HEK293 (cell line): ENCODE measurements around the gene ROBO1.
A peak's percentile ranks its signal among the peaks of the same experiment; 100 is the strongest.

Source experiments
- CTCF ChIA-PET: fragments of 350-600 bp; formaldehyde crosslinking; extraction: SDS; loops from one replicate; lab custom pipeline; 2021; ENCODE audit warnings: antibody characterized with exemption; lab: Yijun Ruan, JAX
- POLR2A ChIA-PET: fragments of 300-600 bp; formaldehyde crosslinking; extraction: SDS; loops from one replicate; lab custom pipeline; 2020; ENCODE audit warnings: antibody characterized with exemption, inconsistent platforms; lab: Yijun Ruan, JAX
- H3K27ac ChIP-seq: fragments of 200-500 bp; sonication (Bioruptor generic); 2 replicates; pipeline ENCODE4 v1.5.1; 2014; ENCODE audit warnings: low read depth, low read length, control low read depth, inconsistent platforms; ENCODE audit errors: extremely low read depth
- H3K36me3 ChIP-seq, 2 experiments: fragments of 200-500 bp in 1 of 2; sonication (Bioruptor generic) in 1 of 2; 1 replicate in 1 of 2; 2 replicates in 1 of 2; pipeline ENCODE4 v1.5.1; 2014 to 2017; ENCODE audit warnings: inconsistent platforms in 2 of 2, low read length in 2 of 2; ENCODE audit not compliant: control insufficient read depth in 2 of 2, insufficient read depth in 1 of 2
- H3K4me1 ChIP-seq: fragments of 200-500 bp; sonication (Bioruptor generic); 2 replicates; pipeline ENCODE4 v1.5.1; 2014; ENCODE audit warnings: mild to moderate bottlenecking, low read length, inconsistent platforms; ENCODE audit not compliant: control insufficient read depth, insufficient read depth
- H3K4me3 ChIP-seq: 2 replicates; pipeline ENCODE4 v1.5.1; 2011; ENCODE audit warnings: low read depth, mild to moderate bottlenecking, control low read depth, low read length, moderate library complexity
- H3K9me3 ChIP-seq: fragments of 200-500 bp; sonication (Bioruptor generic); 2 replicates; pipeline ENCODE4 v1.5.1; 2014; ENCODE audit warnings: low read depth, low read length, inconsistent platforms; ENCODE audit not compliant: control insufficient read depth, insufficient read depth
- OSR2 ChIP-seq: fragments of 450-650 bp; formaldehyde crosslinking; IDR thresholded peaks from 2 replicates; pipeline ENCODE4 v1.5.1; 2016; ENCODE audit warnings: missing biosample characterization, missing genetic modification characterization
- TRIM28 ChIP-seq: IDR thresholded peaks from 2 replicates; pipeline ENCODE4 v1.6.1; 2011; ENCODE audit warnings: low read length, control low read depth, borderline replicate concordance
- YY1 ChIP-seq: fragments of 450-650 bp; formaldehyde crosslinking; IDR thresholded peaks from 2 replicates; pipeline ENCODE4 v1.5.1; 2018; ENCODE audit warnings: missing biosample characterization, missing genetic modification characterization
- ZFHX2 ChIP-seq: fragments of 450-650 bp; formaldehyde crosslinking; conservative IDR thresholded peaks from 2 replicates; pipeline ENCODE4 v1.5.1; 2016; ENCODE audit warnings: missing biosample characterization, missing genetic modification characterization
- ZFP69B ChIP-seq: fragments of 450-650 bp; formaldehyde crosslinking; IDR thresholded peaks from 2 replicates; pipeline ENCODE4 v1.5.1; 2016; ENCODE audit warnings: missing biosample characterization, missing genetic modification characterization
- ZNF157 ChIP-seq: fragments of 450-650 bp; formaldehyde crosslinking; IDR thresholded peaks from 2 replicates; pipeline ENCODE4 v1.5.1; 2016; ENCODE audit warnings: missing biosample characterization, missing genetic modification characterization
- ZNF184 ChIP-seq: fragments of 450-650 bp; IDR thresholded peaks from 2 replicates; pipeline ENCODE4 v1.5.1; 2018; ENCODE audit warnings: missing biosample characterization, mild to moderate bottlenecking, missing genetic modification characterization
- ZNF19 ChIP-seq: fragments of 450-650 bp; formaldehyde crosslinking; IDR thresholded peaks from 2 replicates; pipeline ENCODE4; 2016; ENCODE audit warnings: missing biosample characterization, missing genetic modification characterization, low read depth
- ZNF37A ChIP-seq: fragments of 450-650 bp; IDR thresholded peaks from 2 replicates; pipeline ENCODE4 v1.5.1; 2018; ENCODE audit warnings: missing biosample characterization, missing genetic modification characterization
- ZNF48 ChIP-seq: fragments of 450-650 bp; formaldehyde crosslinking; IDR thresholded peaks from 2 replicates; pipeline ENCODE4 v1.5.1; 2016; ENCODE audit warnings: missing biosample characterization, missing genetic modification characterization
- ZNF501 ChIP-seq: fragments of 450-650 bp; formaldehyde crosslinking; IDR thresholded peaks from 2 replicates; pipeline ENCODE4 v1.5.1; 2016; ENCODE audit warnings: missing biosample characterization, missing genetic modification characterization
- ZNF560 ChIP-seq: fragments of 450-650 bp; formaldehyde crosslinking; IDR thresholded peaks from 2 replicates; pipeline ENCODE4 v1.5.1; 2017; ENCODE audit warnings: missing biosample characterization, missing genetic modification characterization, borderline replicate concordance
- ZNF561 ChIP-seq: fragments of 450-650 bp; IDR thresholded peaks from 2 replicates; pipeline ENCODE4 v1.5.1; 2018; ENCODE audit warnings: missing biosample characterization, missing genetic modification characterization, borderline replicate concordance
- ZNF596 ChIP-seq: fragments of 450-650 bp; IDR thresholded peaks from 2 replicates; pipeline ENCODE4 v1.5.0; 2018; ENCODE audit warnings: missing biosample characterization, mild to moderate bottlenecking, missing genetic modification characterization, moderate library complexity
- ZNF654 ChIP-seq: fragments of 450-650 bp; formaldehyde crosslinking; IDR thresholded peaks from 2 replicates; pipeline ENCODE4 v1.5.1; 2016; ENCODE audit warnings: low read depth, missing biosample characterization, missing genetic modification characterization
- TF ChIP-seq, protein P1 (sequence below): fragments of 450-650 bp; formaldehyde crosslinking; IDR thresholded peaks from 2 replicates; pipeline ENCODE4 v1.5.1; 2016; ENCODE audit warnings: missing biosample characterization, missing genetic modification characterization, borderline replicate concordance
- TF ChIP-seq, protein P2 (sequence below): fragments of 450-650 bp; formaldehyde crosslinking; IDR thresholded peaks from 2 replicates; pipeline ENCODE4 v1.5.1; 2017; ENCODE audit warnings: missing biosample characterization, missing genetic modification characterization
- TF ChIP-seq, protein P3 (sequence below): fragments of 450-650 bp; formaldehyde crosslinking; IDR thresholded peaks from 2 replicates; pipeline ENCODE4 v1.5.1; 2016; ENCODE audit warnings: missing biosample characterization, missing genetic modification characterization
- TF ChIP-seq, protein P4 (sequence below): fragments of 450-650 bp; formaldehyde crosslinking; IDR thresholded peaks from 2 replicates; pipeline ENCODE4 v1.5.1; 2016; ENCODE audit warnings: missing biosample characterization, missing genetic modification characterization
- TF ChIP-seq, protein P5 (sequence below): sonication (generic); formaldehyde crosslinking; IDR thresholded peaks from 2 replicates; pipeline ENCODE4 v1.8.1; 2022; ENCODE audit warnings: mild to moderate bottlenecking, moderate library complexity, missing genetic modification reagents
- TF ChIP-seq, protein P6 (sequence below): fragments of 450-650 bp; formaldehyde crosslinking; IDR thresholded peaks from 2 replicates; pipeline ENCODE4 v1.5.1; 2017; ENCODE audit warnings: missing biosample characterization, missing genetic modification characterization

Gene ROBO1

DNA sequence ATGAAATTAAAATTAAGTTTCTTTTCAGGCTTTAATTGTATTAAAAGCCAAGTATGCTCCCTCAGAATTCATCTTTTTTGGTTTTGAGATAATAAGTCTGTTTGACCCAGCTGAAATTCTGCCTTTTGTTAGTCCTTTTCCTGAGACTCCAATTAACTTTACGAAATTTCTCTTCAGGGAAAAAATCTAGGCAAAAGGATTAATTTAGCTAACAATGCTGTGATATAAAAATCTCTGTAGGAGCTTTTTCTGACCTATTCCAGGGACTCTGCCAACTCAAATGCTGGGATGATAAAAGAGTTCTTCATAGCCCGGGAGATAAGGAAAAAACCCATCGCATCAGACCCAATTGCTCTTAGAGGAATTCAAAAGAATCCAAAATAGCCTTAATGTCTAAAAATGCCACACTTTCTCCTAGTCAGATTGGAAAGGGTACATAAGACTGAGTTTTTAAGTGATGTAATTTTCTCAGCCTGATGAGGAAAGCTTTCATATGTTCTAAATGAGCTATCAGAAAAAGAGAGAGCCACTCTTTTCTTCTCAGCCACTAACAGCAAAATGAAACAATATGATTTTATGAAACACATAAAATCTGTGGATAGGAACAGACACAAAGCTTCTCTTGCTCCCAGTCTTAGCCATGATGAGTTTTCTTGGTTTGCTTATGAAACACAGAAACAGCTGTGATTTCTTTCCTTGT is 405.1 kb downstream of the ROBO1 start (continued):
- TF ChIP-seq, protein P1, sequence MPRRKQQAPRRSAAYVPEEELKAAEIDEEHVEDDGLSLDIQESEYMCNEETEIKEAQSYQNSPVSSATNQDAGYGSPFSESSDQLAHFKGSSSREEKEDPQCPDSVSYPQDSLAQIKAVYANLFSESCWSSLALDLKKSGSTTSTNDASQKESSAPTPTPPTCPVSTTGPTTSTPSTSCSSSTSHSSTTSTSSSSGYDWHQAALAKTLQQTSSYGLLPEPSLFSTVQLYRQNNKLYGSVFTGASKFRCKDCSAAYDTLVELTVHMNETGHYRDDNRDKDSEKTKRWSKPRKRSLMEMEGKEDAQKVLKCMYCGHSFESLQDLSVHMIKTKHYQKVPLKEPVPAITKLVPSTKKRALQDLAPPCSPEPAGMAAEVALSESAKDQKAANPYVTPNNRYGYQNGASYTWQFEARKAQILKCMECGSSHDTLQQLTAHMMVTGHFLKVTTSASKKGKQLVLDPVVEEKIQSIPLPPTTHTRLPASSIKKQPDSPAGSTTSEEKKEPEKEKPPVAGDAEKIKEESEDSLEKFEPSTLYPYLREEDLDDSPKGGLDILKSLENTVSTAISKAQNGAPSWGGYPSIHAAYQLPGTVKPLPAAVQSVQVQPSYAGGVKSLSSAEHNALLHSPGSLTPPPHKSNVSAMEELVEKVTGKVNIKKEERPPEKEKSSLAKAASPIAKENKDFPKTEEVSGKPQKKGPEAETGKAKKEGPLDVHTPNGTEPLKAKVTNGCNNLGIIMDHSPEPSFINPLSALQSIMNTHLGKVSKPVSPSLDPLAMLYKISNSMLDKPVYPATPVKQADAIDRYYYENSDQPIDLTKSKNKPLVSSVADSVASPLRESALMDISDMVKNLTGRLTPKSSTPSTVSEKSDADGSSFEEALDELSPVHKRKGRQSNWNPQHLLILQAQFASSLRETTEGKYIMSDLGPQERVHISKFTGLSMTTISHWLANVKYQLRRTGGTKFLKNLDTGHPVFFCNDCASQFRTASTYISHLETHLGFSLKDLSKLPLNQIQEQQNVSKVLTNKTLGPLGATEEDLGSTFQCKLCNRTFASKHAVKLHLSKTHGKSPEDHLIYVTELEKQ (tag by site-specific recombination): no peak
- TF ChIP-seq, protein P2, sequence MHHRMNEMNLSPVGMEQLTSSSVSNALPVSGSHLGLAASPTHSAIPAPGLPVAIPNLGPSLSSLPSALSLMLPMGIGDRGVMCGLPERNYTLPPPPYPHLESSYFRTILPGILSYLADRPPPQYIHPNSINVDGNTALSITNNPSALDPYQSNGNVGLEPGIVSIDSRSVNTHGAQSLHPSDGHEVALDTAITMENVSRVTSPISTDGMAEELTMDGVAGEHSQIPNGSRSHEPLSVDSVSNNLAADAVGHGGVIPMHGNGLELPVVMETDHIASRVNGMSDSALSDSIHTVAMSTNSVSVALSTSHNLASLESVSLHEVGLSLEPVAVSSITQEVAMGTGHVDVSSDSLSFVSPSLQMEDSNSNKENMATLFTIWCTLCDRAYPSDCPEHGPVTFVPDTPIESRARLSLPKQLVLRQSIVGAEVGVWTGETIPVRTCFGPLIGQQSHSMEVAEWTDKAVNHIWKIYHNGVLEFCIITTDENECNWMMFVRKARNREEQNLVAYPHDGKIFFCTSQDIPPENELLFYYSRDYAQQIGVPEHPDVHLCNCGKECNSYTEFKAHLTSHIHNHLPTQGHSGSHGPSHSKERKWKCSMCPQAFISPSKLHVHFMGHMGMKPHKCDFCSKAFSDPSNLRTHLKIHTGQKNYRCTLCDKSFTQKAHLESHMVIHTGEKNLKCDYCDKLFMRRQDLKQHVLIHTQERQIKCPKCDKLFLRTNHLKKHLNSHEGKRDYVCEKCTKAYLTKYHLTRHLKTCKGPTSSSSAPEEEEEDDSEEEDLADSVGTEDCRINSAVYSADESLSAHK (tag by site-specific recombination): no peak
- TF ChIP-seq YY1 (tag by site-specific recombination): no peak
- TF ChIP-seq OSR2 (tag by site-specific recombination): no peak
- no peak for TF ChIP-seq ZNF501
- TF ChIP-seq, protein P3, sequence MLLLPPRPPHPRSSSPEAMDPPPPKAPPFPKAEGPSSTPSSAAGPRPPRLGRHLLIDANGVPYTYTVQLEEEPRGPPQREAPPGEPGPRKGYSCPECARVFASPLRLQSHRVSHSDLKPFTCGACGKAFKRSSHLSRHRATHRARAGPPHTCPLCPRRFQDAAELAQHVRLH (tag by site-specific recombination): no peak
- no peak for TF ChIP-seq ZNF37A (tag by site-specific recombination)
- no peak for TF ChIP-seq ZFHX2 (tag by site-specific recombination)
- no peak for TF ChIP-seq TRIM28
- TF ChIP-seq, all 188 proteins: peak for 0

DNA sequence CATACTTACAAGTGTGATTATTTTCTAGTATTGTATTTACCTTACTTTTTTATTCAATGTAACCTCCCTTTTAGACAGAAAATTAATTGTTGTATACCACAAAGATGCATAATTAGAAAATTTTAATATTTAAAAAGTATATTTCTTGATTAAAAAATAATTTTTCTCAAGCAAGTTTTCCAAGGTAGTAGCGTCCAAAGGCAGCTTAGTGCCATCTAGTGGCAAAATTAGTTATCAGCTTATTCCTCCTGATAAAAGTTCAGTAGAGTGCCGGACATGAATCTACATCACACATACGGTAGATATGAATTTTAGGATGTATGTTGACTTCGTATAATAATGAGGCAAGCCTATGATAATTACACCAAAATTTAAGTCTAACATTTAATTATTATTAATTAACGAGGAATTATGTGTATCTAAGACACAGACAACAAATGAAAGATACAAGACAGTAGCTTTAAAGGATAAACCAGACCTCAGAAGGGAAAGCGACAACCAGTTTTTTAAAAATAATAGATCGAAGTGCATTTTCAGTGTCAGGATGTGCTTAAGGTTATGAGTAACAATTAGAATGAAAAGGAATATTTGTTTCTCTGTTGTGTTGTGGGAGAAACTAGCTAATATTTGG is 405.9 kb downstream of the ROBO1 start:
- H3K36me3 ChIP-seq: no peaks in the 10 kb centered on the region
- H3K4me3 ChIP-seq: no peak overlapping the region
- ChIA-PET POLR2A (no interaction called here), CTCF (interaction anchor here (0.7 to 2.4 kb wide), 18 partner anchors 10 to 1978 kb away, joined by 3 to 20 read pairs (median 3); no protein-coding TSS in a partner anchor)
- no peaks in the 10 kb centered on the region for H3K4me1 ChIP-seq
- no peaks in the 10 kb centered on the region for H3K9me3 ChIP-seq
- no peak overlapping the region for H3K27ac ChIP-seq
- peak; percentile 64 for TF ChIP-seq ZNF654 (tag by site-specific recombination)
- no peak for TF ChIP-seq ZNF48 (tag by site-specific recombination)
- TF ChIP-seq, protein P4, sequence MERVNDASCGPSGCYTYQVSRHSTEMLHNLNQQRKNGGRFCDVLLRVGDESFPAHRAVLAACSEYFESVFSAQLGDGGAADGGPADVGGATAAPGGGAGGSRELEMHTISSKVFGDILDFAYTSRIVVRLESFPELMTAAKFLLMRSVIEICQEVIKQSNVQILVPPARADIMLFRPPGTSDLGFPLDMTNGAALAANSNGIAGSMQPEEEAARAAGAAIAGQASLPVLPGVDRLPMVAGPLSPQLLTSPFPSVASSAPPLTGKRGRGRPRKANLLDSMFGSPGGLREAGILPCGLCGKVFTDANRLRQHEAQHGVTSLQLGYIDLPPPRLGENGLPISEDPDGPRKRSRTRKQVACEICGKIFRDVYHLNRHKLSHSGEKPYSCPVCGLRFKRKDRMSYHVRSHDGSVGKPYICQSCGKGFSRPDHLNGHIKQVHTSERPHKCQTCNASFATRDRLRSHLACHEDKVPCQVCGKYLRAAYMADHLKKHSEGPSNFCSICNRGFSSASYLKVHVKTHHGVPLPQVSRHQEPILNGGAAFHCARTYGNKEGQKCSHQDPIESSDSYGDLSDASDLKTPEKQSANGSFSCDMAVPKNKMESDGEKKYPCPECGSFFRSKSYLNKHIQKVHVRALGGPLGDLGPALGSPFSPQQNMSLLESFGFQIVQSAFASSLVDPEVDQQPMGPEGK (tag by site-specific recombination): no peak

DNA sequence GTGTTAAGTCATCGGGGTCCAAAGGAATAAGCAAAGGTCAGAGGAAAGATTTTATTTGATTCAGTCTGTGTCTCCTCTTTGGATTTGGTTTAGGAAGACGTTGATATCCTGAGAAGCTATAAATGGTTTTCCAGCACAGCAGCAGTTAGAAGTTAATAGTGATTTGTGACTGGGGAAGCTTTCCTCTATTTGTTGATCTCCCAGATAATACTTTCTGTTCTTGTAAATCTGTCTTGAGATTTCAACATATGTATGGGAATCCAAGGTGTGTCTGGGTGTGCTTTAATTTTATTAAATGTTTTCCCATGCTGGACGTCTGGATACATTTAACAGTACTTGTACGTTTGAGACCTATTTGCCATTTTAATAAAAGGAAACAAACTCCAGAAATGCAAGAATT is 409.5 kb downstream of the ROBO1 start:
- H3K4me1 ChIP-seq: no peaks in the 10 kb centered on the region
- H3K9me3 ChIP-seq: no peaks in the 10 kb centered on the region
- ChIA-PET POLR2A (no interaction called here), CTCF (no interaction called here)
- no peaks in the 10 kb centered on the region for H3K36me3 ChIP-seq
- H3K27ac ChIP-seq: no peak overlapping the region
- H3K4me3 ChIP-seq: no peak overlapping the region
- TF ChIP-seq ZNF184 (tag by site-specific recombination): no peak
- TF ChIP-seq, protein P5, sequence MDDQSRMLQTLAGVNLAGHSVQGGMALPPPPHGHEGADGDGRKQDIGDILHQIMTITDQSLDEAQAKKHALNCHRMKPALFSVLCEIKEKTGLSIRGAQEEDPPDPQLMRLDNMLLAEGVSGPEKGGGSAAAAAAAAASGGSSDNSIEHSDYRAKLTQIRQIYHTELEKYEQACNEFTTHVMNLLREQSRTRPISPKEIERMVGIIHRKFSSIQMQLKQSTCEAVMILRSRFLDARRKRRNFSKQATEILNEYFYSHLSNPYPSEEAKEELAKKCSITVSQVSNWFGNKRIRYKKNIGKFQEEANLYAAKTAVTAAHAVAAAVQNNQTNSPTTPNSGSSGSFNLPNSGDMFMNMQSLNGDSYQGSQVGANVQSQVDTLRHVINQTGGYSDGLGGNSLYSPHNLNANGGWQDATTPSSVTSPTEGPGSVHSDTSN (CRISPR knock-in tag): no peak
- no peak for TF ChIP-seq ZNF560 (tag by site-specific recombination)
- TF ChIP-seq ZNF596 (tag by site-specific recombination): no peak
- TF ChIP-seq, protein P6, sequence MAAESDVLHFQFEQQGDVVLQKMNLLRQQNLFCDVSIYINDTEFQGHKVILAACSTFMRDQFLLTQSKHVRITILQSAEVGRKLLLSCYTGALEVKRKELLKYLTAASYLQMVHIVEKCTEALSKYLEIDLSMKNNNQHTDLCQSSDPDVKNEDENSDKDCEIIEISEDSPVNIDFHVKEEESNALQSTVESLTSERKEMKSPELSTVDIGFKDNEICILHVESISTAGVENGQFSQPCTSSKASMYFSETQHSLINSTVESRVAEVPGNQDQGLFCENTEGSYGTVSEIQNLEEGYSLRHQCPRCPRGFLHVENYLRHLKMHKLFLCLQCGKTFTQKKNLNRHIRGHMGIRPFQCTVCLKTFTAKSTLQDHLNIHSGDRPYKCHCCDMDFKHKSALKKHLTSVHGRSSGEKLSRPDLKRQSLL (tag by site-specific recombination): no peak
- TF ChIP-seq ZFP69B (tag by site-specific recombination): no peak
- TF ChIP-seq ZNF19 (tag by site-specific recombination): no peak
- no peak for TF ChIP-seq ZNF157 (tag by site-specific recombination)
- TF ChIP-seq ZNF654 (tag by site-specific recombination): no peak
- TF ChIP-seq ZNF561: no peak
